CD4-positive, alpha-beta T cell (primary cell): ENCODE data around the gene HBS1L. TPM values are rescaled to one million over a fixed set of nuclear protein-coding genes. Genes with fewer than 3 reads are reported as not detected.

Experiments
- ATAC-seq: fragments of 200-7000 bp; cut with Tn5 transposase; one replicate; pipeline ENCODE4 v1.10.0; 2022; ENCODE audit warnings: mild to moderate bottlenecking; ENCODE audit not compliant: poor library complexity
- CTCF ChIA-PET: fragments of 350-600 bp; sonication (Branson Sonifier 250); formaldehyde crosslinking; loops from one replicate; lab custom pipeline; 2021; ENCODE audit warnings: antibody characterized with exemption, inconsistent platforms; lab: Charles Lee
- POLR2A ChIA-PET: fragments of 350-600 bp; sonication (Branson Sonifier 250); formaldehyde crosslinking; loops from one replicate; lab custom pipeline; 2021; ENCODE audit warnings: antibody characterized with exemption, inconsistent platforms; lab: Charles Lee
- DNase-seq, 14 experiments: peaks; one replicate each; pipeline ENCODE4 v3.0.0-alpha.2; 2013 to 2020; ENCODE audit warnings: mixed read lengths in 2 of 14
- H3K27ac ChIP-seq, 2 donors: one replicate each; pipeline versions ENCODE4 v1.5.1 to v1.7.0; 2013; ENCODE audit warnings: low read length in 2 of 2, low read depth in 1 of 2, mild to moderate bottlenecking in 1 of 2
- H3K27me3 ChIP-seq, 2 experiments: 1 replicate in 1 of 2; 2 replicates in 1 of 2; pipeline versions ENCODE4 v1.6.1 to v1.7.0; 2013; ENCODE audit warnings: low read length in 2 of 2, control low read depth in 1 of 2, mild to moderate bottlenecking in 1 of 2, moderate library complexity in 1 of 2; ENCODE audit not compliant: insufficient read depth in 2 of 2, control insufficient read depth in 1 of 2
- H3K36me3 ChIP-seq: one replicate; pipeline ENCODE4 v1.6.1; 2013; ENCODE audit warnings: low read length, control low read depth; ENCODE audit not compliant: insufficient read depth
- H3K4me1 ChIP-seq: one replicate; pipeline ENCODE4 v1.6.1; 2013; ENCODE audit warnings: low read length, control low read depth; ENCODE audit not compliant: insufficient read depth
- H3K4me3 ChIP-seq: one replicate; pipeline ENCODE4 v1.5.1; 2013; ENCODE audit warnings: mild to moderate bottlenecking, low read length, moderate library complexity
- H3K9me3 ChIP-seq, 2 experiments: 1 replicate in 1 of 2; 2 replicates in 1 of 2; pipeline versions ENCODE4 v1.6.1 to v1.7.0; 2013; ENCODE audit warnings: low read length in 2 of 2, mild to moderate bottlenecking in 2 of 2, control low read depth in 1 of 2, moderate library complexity in 1 of 2; ENCODE audit not compliant: control insufficient read depth in 1 of 2, insufficient read depth in 1 of 2
- H3K27ac Mint-ChIP-seq: one replicate; pipeline ENCODE4 v1.8.0; 2020; ENCODE audit warnings: mixed read lengths
- H3K27me3 Mint-ChIP-seq: one replicate; pipeline ENCODE4 v1.8.0; 2021; ENCODE audit warnings: mixed read lengths
- H3K36me3 Mint-ChIP-seq: one replicate; pipeline ENCODE4 v1.8.0; 2021; ENCODE audit warnings: low read depth, mixed read lengths
- H3K4me1 Mint-ChIP-seq: one replicate; pipeline ENCODE4 v1.8.0; 2021; ENCODE audit warnings: low read depth, mixed read lengths
- H3K4me3 Mint-ChIP-seq: one replicate; pipeline ENCODE4 v1.8.0; 2020; ENCODE audit warnings: mild to moderate bottlenecking, mixed read lengths
- H3K9me3 Mint-ChIP-seq: one replicate; pipeline ENCODE4 v1.8.0; 2020; ENCODE audit warnings: mixed read lengths
- CTCF ChIP-seq: fragments of 200-600 bp; IDR thresholded peaks from one replicate; pipeline ENCODE4 v1.8.0; 2022; ENCODE audit warnings: antibody characterized with exemption, mild to moderate bottlenecking
- intact Hi-C, 2 experiments: fragments of 100-400 bp; cut with DNase I in 1 of 2; cut with micrococcal nuclease in 1 of 2; formaldehyde crosslinking; loops; one replicate each; pipeline versions ENCODE4 v1.15.1 to v1.9.0; 2023 to 2025; cut with DNase I, micrococcal nuclease
- total RNA-seq, 174 experiments: library from RNA in 2 of 174; stranded (reverse) in 2 of 174; gene quantifications; one replicate each; pipeline ENCODE4 v1.2.3 and lab custom pipeline; 2021 to 2026

The HBS1L gene
- total RNA-seq, 2 experiments from 2014 or later = 106 to 117 TPM

GRCh38 chr6:134997133-134997995 lies 57.3 kb downstream of the HBS1L start:
- no peak for TF ChIP-seq CTCF
- intact Hi-C loops = no loop called here
- DNase-seq (no peak), ATAC-seq (no peak)
- H3K36me3 ChIP-seq = peaks cover 41% of the 10 kb centered on the region
- H3K4me1 ChIP-seq = no peaks in the 10 kb centered on the region
- H3K27me3 ChIP-seq = no peaks in the 10 kb centered on the region
- no peaks in the 10 kb centered on the region for H3K27me3 Mint-ChIP-seq
- H3K27ac Mint-ChIP-seq = no peak overlapping the region
- H3K36me3 Mint-ChIP-seq = peaks cover 70% of the 10 kb centered on the region
- ChIA-PET CTCF (no interaction called here), POLR2A (no interaction called here)
- no peaks in the 10 kb centered on the region for H3K9me3 Mint-ChIP-seq
- no peak overlapping the region for H3K4me3 ChIP-seq
- H3K9me3 ChIP-seq = no peaks in the 10 kb centered on the region
- H3K27ac ChIP-seq = no peak overlapping the region
- H3K4me3 Mint-ChIP-seq = no peak overlapping the region
- H3K4me1 Mint-ChIP-seq = peaks cover 19% of the 10 kb centered on the region

GRCh38 chr6:134995536-134995935 lies 59.1 kb downstream of the HBS1L start:
- Mint-ChIP-seq H3K4me3 (no peak overlapping the region), H3K36me3 (peaks cover 78% of the 10 kb centered on the region), H3K27ac (no peak overlapping the region), H3K27me3 (no peaks in the 10 kb centered on the region), H3K9me3 (no peaks in the 10 kb centered on the region), H3K4me1 (peaks cover 18% of the 10 kb centered on the region)
- H3K4me3 ChIP-seq = no peak overlapping the region
- POLR2A ChIA-PET = interaction anchor here (1.4 kb wide), 1 partner anchor 108 kb away, joined by 3 read pairs; no protein-coding TSS in a partner anchor
- no peaks in the 10 kb centered on the region for H3K27me3 ChIP-seq
- no peaks in the 10 kb centered on the region for H3K9me3 ChIP-seq
- CTCF ChIA-PET = interaction anchor here (0.9 to 1.3 kb wide), 3 partner anchors 9 to 1022 kb away, joined by 3 to 4 read pairs (median 3); no protein-coding TSS in a partner anchor
- intact Hi-C loops = no loop called here
- ATAC-seq (no peak), DNase-seq (no peak)
- no peak overlapping the region for H3K27ac ChIP-seq
- H3K36me3 ChIP-seq = peaks cover 54% of the 10 kb centered on the region
- H3K4me1 ChIP-seq = no peaks in the 10 kb centered on the region
- no peak for TF ChIP-seq CTCF

DNA sequence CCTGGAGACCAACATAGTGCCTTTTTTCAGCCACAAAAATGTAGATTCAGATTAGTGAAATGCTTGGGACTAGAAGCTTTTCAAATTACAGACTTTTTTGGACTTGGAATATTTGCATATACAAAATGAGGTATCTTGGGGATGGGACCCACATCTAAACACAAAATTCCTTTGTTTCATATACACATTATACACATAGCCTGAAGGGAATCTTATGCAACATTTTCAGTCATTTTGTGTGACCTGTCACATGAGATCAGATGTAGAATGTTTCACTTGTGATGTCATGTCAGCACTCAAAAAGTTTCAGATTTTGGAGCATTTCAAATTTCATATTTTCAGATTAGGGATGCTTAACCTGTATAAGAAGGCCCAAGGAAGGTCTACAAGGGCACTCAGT lies 60.2 kb downstream of the HBS1L start:
- Mint-ChIP-seq H3K36me3 (peaks cover 85% of the 10 kb centered on the region), H3K27me3 (no peaks in the 10 kb centered on the region), H3K4me1 (peaks cover 18% of the 10 kb centered on the region), H3K27ac (no peak overlapping the region), H3K9me3 (no peaks in the 10 kb centered on the region), H3K4me3 (no peak overlapping the region)
- Histone ChIP-seq H3K4me3 (no peak overlapping the region), H3K27me3 (no peaks in the 10 kb centered on the region), H3K9me3 (no peaks in the 10 kb centered on the region), H3K27ac (no peak overlapping the region), H3K36me3 (peaks cover 63% of the 10 kb centered on the region), H3K4me1 (no peaks in the 10 kb centered on the region)
- no peak for ATAC-seq
- TF ChIP-seq CTCF = no peak
- ChIA-PET POLR2A (no interaction called here), CTCF (interaction anchor here (0.5 to 1.3 kb wide), 4 partner anchors 10 to 407 kb away, joined by 3 read pairs; no protein-coding TSS in a partner anchor)
- no peak for DNase-seq
- intact Hi-C loops = no loop called here
